ENCODE data around the gene COL19A1. TPM values are rescaled to one million over a fixed set of nuclear protein-coding genes. Genes with fewer than 3 reads are reported as not detected.

Gene COL19A1
- total RNA-seq, 1 donor from 2014 or later, result not detected

GRCh38 chr6:70208235-70208790, 342.0 kb downstream of the COL19A1 start:
- FAIRE-seq (no peak), DNase-seq (ENCODE audit: low read depth) (no peak)
- no peak for TF ChIP-seq CTCF (IDR thresholded peaks at IDR 0.05; ENCODE audit: insufficient read depth, low read length, severe bottlenecking)
- no peak overlapping the region for H3K4me3 ChIP-seq (ENCODE audit: low read depth, low read length)
- H3K27me3 ChIP-seq (ENCODE audit: control insufficient read depth, insufficient read depth, low read length), result no peaks in the 10 kb centered on the region
- no peaks in the 10 kb centered on the region for H3K36me3 ChIP-seq (ENCODE audit: control insufficient read depth, insufficient read depth, low read length)

- Histone ChIP-seq H3K4me3 (ENCODE audit: low read depth, low read length) (no peak overlapping the region), H3K36me3 (ENCODE audit: control insufficient read depth, insufficient read depth, low read length) (no peaks in the 10 kb centered on the region), H3K27me3 (ENCODE audit: control insufficient read depth, insufficient read depth, low read length) (peaks cover 2% of the 10 kb centered on the region)
- no peak for FAIRE-seq
- DNase-seq (ENCODE audit: low read depth), result peak; percentile 24
- TF ChIP-seq CTCF (IDR thresholded peaks at IDR 0.05; ENCODE audit: insufficient read depth, low read length, severe bottlenecking), result peak; percentile 18
These were observed 344.1 kb downstream of the COL19A1 start for GRCh38 chr6:70210462-70210861.

- Histone ChIP-seq H3K4me3 (ENCODE audit: low read depth, low read length) (no peak overlapping the region), H3K27me3 (ENCODE audit: control insufficient read depth, insufficient read depth, low read length) (peaks cover 2% of the 10 kb centered on the region), H3K36me3 (ENCODE audit: control insufficient read depth, insufficient read depth, low read length) (no peaks in the 10 kb centered on the region)
- no peak for DNase-seq (ENCODE audit: low read depth)
- no peak for TF ChIP-seq CTCF (IDR thresholded peaks at IDR 0.05; ENCODE audit: insufficient read depth, low read length, severe bottlenecking)
- FAIRE-seq, result no peak
These were observed 349.2 kb downstream of the COL19A1 start for GRCh38 chr6:70215460-70216108.

GRCh38 chr6:70216767-70217166, 350.4 kb downstream of the COL19A1 start:
- no peaks in the 10 kb centered on the region for H3K36me3 ChIP-seq (ENCODE audit: control insufficient read depth, insufficient read depth, low read length)
- H3K4me3 ChIP-seq (ENCODE audit: low read depth, low read length), result no peak overlapping the region
- no peak for TF ChIP-seq CTCF (IDR thresholded peaks at IDR 0.05; ENCODE audit: insufficient read depth, low read length, severe bottlenecking)
- no peak for FAIRE-seq
- peaks cover 2% of the 10 kb centered on the region for H3K27me3 ChIP-seq (ENCODE audit: control insufficient read depth, insufficient read depth, low read length)
- no peak for DNase-seq (ENCODE audit: low read depth)

- FAIRE-seq (no peak), DNase-seq (ENCODE audit: low read depth) (no peak)
- Histone ChIP-seq H3K27me3 (ENCODE audit: control insufficient read depth, insufficient read depth, low read length) (peaks cover 2% of the 10 kb centered on the region), H3K36me3 (ENCODE audit: control insufficient read depth, insufficient read depth, low read length) (no peaks in the 10 kb centered on the region), H3K4me3 (ENCODE audit: low read depth, low read length) (no peak overlapping the region)
- TF ChIP-seq CTCF (IDR thresholded peaks at IDR 0.05; ENCODE audit: insufficient read depth, low read length, severe bottlenecking), result no peak
These were observed 353.7 kb downstream of the COL19A1 start for GRCh38 chr6:70219943-70220613.

Measured in bronchial epithelial cell (primary cell).